GM19455 (cell line): Measurements from ENCODE around the gene NRROS.
"Not testable (repeated sequence)": the region's sequence is repeated elsewhere in the genome, so short reads cannot be mapped to it uniquely, and the experiment has no call there.

Source experiments
- ATAC-seq: cut with Tn5 transposase; IDR thresholded peaks from one replicate; pipeline ENCODE4 v1.9.1; 2021; ENCODE audit not compliant: unreplicated experiment

NRROS gene

DNA sequence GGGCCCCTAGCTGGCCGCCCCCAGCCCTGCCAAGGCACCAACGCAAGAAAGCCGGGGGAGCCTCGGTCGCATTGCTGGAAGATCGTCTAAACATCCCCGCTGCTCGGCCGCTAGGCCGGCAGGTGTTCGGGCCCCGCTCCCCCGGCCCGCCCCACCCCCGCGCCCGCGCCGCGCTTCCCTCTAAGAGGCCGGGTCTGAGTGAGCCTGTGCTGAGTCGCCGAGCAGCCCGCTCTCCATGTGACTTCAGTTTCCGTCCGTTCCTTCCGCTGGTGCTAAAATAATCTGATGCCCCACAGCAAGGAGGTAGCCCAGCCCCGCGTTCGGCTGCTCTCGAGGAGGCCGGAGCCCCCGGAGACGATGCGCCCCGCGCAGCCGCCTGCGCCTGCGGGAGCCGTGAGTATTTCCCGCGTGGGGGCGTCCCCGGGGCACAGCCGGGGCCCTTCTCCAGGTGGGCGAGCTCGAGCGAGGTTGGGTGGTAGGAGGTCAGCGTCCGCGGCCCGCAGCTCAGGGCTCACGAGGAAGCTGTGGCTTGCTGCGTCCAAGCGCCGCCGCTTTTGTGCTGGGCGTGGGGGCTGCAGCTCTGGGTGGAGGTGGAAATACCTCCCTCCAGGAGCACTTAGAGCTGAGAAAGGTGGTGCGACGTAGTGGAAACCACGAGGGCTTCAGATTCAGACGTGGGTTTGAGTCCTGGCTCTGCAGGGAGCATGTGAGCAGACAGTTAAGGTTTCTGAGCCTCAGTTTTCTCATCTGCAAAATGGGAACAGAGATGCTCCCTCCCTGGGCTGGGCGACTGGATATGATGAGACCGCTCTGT, at the start of gene NRROS:
TSS of gene NRROS (plus strand) at position 212 of the 814 bp plus-strand sequence. CDS start 14,846 bp downstream, outside the sequence.
- ATAC-seq = peak; percentile 45

DNA sequence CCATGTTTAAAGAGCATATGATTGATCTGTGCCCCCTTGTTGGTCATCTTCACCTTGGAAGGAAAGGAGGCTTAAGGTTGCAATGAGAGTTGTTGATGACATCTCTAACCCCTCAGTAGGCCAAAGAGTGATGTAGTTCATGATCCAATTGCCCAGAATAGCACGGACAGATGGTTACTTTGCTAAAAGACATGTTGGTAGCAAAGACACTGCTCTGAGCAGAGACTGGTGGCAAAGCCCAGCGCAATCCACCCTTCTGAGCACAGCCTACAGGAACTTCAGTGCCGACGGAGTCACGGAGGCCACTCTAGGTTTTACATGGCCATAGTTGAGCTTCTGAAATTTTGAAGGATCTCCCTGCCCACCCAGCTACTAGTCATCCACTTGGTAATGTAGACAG, 49.2 kb upstream of the NRROS start:
- no peak for ATAC-seq

DNA sequence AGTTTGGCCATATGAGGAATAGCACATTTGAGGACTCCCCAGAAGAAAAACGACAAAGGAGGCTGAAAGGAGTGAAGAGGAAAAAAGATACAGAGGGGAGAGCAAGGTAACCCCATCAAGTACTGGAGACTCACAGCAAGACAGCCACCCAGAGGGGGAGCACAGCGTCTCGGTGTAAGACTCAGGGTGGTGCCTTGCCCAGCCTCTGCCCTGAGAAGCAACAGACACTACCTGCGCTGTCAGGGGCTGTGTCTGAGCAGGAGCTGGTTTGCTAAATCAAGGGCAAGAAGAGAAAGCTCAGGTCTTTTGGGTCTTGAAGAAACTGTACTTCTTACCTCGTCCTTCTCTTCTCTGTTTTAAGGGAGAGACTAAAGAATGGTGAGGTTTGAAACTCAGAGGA, 43.1 kb upstream of the NRROS start:
- ATAC-seq = no peak

DNA sequence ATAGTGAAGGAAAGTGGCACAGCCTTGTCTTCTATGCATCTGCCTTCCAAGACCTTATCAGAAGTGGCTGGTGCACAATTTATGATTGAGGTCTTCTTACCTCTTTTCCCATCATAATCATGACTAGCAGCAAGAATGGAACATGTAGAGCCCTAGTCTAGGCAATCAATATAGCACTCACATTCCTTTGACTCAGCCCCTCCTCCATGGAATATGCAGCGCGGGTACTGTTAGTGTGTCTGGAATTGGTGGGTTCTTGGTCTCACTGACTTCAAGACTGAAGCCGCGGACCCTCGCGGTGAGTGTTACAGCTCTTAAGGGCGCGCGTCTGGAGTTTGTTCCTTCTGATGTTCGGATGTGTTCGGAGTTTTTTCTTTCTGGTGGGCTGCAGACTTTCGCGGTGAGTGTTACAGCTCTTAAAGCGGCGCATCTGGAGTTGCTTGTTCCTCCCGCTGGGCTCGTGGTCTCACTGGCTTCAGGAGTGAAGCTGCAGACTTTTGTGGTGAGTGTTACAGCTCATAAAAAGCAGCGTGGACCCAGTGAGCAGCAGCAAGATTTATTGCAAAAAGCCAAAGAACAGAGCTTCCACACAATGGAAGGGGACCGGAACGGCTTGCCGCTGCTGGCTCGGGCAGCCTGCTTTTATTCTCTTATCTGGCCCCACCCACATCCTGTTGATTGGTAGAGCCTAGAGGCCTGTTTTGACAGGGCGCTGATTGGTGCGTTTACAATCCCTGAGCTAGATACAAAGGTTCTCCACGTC, 41.3 kb upstream of the NRROS start:
- not testable (repeated sequence) for ATAC-seq

DNA sequence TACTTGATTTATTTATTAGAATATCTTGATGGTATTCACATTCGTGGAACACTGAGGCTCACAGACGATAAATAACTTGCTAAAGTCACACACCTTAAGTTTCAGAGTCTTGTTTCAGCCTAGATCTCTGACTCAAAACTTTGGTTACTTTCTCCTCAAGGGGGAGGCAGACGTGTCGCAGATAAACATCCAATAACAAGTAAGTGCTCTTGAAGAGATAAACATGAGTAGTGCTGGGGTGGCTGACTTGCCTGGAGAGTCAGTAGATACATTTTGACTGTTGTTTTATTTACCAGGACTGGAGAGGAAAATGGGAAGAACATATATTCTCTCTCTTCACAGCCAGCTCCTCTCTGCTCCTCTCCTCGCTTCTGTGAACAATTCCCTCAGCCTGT, 39.8 kb upstream of the NRROS start:
- ATAC-seq = no peak

DNA sequence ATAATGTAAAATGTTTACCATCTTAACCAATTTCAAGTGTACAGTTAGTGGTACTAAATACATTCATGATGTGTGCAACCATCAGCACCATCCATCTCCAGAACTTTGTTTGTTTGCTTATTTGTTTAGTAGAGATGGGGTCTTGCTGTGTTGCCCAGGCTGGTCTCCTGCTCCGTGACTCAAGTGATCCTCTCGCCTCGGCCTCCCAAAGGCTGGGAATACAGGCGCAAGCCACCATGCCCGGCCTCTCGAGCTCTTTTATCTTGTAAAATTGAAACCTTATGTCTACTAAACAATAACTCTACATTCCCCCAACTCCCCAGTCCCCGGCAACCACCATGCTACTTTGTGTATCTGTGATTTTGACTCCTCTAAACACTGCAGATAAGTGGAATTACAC, 39.1 kb upstream of the NRROS start:
- no peak for ATAC-seq

DNA sequence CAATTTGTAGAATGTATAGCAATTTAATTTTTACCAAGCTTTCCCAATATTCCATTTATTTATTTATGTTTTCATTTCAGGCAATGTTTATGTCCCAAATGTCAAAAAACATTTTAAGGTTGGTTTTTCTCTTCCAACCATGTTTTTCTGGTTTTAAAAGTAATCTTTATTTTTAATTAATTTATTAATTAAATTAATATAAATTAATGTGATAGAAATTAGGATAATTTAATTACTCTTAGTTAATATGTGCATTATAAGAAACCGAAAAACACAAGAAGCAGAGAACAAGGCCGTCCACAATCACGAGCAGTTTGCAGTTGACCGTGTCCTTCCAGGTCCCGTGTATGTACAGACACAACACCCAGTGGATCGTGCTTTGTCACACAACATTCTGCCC, 36.8 kb upstream of the NRROS start:
- no peak for ATAC-seq

DNA sequence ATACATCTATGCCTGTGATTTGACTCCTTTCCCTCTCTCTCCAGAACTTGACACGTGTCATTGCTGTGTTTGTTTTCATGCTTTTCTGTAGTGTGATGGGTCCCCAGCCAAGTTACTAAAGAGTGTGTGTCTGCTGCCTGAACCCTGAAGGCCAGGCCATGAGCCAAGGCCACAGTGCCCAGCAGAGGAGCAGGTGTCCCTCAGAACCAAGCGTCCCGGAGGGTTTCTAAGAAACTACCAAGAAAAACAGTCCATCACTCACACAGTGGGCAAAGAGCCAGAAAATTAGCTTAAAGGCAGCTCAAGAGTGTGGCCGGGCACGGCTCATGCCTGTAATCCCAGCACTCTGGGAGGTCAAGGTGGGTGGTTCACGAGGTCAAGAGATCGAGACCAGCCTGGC, 35.8 kb upstream of the NRROS start:
- no peak for ATAC-seq

DNA sequence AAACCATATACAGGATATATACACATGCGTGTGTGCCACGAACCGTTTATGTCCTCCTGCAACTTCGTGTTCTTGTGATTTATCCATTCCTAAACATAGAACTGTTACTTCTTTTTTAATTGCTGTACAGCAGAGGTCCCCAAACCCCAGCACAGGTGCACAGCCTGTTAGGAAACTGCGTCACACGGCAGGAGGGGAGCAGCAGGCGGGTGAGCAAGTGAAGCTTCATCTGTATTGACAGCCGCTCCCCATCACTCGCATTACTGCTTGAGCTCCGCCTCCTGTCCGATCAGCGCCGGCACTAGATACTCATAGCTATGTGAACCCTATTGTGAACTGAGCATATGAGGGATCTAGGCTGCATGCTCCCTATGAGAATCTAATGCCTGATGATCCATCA, 34.9 kb upstream of the NRROS start:
- no peak for ATAC-seq

DNA sequence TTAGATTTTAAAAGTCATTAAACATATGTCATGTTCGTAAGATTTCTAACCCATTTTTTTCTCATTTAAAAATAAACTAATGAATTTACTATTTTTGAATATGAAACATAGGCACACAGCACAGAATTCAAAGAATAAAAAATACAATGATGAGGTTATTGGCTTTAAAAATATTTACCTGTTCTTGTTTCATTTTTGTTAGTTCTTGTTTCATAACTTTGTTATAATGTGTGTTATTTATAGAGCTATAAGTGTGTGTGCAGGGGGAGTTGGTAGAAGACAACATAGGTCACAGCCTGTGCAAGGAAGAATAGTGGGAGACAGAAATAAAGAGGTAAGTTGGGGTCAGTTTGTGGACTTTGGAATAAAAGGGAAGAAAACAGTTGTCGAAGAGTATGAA, 30.8 kb upstream of the NRROS start:
- ATAC-seq = no peak

DNA sequence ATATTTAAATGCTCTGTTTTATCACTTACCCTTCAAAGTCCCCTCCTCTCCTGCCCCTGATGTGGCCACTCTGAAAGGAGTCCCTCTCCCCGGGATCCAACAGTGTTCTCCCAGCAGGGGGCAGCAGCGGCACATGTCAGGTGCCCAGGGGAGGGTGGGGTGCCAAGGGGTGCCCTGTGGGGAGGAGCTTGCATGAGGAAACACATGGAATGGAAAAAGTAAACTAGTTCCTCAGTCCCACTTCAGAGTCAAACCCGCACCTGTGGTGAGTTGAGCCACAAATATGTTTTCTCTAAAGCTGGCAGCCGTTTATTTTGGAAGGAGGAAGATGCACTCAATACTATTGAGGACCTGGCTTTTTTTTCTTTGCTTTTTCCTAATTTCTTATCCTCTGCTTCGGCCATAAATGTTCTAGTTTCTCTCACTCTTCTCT, 30.1 kb upstream of the NRROS start:
- ATAC-seq = peak; percentile 85

DNA sequence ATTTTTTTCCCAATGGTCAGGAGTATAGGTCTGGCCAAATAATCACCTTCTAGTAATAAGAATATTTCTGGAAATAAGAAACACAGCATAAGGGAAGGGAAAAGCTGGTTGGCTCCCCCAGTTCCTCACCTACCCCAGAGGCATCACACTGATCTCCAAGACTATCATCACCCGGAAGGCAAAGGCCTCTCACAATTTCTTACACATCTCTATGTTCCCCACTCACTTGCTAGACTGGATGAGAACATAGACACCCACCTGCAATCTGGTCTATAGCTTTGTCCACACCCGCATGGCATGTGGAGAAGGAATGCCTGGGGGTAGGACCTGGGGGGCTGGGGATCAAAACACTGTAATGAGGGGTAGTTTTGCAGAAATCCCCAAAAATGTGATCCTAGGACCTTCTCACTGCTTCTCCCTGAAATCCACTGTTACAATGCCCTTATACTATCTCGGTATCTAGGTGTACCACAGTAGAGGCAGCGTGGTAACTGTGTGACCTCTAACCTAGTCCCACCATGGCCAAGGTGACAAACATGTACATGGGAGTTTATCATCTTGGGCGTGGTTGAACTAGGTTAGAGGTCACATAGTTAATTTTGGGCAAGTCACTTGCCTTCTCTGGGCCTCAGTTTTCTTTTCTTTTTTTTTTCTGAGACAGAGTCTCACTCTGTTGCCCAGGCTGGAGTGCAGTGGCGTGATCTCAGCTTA, 29.5 kb upstream of the NRROS start:
- ATAC-seq = no peak

DNA sequence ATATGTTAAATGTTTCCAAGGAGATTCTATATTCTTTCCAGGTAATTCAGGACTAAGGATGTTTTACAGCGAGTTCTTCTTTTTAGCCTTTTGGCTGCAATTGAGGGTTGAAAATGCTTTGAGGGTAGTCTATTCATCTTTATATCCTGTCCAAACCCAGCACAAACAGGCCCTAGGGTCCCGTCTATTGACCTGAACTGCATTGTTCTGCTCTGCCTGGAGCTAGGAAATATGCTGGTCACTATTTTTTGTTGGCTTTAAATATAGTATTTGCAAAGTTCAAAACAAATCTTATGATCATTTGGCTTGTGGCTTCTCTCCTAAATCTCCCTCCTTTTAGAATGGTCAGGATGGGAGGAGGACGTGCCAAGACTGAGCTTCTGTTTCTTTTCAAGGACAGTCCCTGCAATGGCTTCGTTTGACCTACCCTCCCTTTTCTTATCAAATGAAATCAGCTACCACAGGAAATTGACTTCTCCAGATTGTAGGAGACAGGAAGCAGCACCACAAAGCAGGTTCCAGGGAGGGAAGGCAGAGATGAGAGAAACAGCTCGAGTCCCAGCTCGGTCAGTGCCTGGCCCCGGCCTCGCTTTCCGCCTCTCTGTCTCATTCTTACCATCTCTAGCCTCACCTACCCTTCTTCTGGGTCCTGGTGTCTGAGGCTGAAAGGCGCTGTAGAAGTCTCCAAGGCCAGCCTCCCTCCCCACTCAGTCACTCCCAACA, 27.6 kb upstream of the NRROS start:
- no peak for ATAC-seq

DNA sequence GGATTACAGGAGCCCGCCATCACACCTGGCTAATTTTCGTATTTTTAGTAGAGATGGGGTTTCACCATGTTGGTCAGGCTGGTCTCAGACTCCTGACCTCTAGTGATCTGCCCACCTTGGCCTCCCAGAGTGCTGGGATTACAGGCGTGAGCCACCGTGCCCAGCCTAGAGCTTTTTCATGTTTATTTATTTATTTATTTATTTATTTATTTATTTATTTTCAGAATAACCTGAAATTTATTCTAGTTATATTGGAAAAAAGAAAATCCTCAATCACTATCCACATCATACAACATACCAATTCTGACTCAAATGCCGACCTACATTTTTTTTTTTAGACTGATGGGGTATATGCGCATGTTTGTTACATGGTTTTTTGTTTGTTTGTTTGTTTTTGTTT, 24.3 kb upstream of the NRROS start:
- ATAC-seq = not testable (repeated sequence)

DNA sequence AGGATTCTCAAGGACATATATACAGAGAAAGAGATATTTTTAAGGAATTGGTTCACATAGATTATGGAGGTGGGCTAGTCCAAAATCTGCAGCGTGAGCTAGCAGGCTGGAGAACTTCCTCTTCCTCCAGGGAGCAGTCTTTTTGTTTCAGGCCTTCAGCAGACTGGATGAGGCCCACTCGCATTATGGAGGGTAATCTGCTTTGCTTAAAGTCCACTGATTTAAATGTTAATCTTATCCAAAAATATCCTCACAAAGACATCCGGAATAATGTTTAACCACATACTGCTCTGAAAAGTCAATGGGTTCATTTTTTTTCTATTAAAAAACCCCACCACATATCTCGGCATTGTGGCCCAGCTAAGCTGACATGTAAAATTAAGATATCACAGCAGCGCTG, 22.2 kb upstream of the NRROS start:
- ATAC-seq = no peak

DNA sequence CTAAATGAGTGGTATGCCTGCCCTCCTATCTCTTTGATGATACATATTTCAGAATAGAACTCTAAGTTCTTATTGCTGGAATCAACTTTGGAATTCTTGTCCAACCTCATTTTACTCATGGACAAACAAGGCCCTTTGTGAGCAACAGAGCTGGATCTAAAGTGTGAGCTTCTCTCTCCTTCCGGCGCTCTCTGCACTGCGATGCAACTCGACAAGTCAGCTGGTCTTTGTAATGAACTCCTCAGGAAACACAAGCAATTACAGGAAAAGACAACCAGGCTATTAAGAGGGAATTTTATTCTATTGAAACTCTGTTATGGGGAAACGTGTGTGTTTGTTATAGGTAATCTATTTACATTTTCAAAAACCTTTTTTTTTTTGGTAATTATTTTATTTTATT, 20.3 kb upstream of the NRROS start:
- ATAC-seq = no peak

DNA sequence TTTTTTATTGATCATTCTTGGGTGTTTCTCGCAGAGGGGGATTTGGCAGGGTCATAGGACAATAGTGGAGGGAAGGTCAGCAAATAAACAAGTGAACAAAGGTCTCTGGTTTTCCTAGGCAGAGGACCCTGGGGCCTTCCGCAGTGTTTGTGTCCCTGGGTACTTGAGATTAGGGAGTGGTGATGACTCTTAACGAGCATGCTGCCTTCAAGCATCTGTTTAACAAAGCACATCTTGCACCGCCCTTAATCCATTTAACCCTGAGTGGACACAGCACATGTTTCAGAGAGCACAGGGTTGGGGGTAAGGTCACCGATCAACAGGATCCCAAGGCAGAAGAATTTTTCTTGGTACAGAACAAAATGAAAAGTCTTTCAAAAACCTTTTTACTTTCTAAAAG, 19.9 kb upstream of the NRROS start:
- ATAC-seq = not testable (repeated sequence)

DNA sequence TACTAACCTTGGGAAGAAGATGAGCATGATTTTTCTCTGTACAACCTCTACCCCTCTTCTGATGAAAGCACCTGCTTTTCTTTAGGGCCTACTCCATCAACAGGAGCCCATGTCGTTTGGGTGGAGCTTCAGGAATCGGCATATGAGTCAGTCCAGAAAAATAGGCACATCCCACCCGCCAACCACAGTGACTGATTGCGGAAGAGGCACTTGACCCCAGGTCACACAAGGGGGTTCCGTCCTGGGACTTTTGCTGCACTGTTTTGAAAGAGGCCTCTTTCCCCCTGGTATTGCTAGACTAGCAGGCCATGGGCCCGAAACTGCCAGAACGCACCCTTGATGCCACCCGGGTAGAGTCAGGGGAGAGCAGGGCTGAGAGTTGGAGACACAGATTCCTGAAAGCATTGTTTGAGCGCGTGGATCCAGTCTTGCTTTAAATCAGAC, 19.3 kb upstream of the NRROS start:
- no peak for ATAC-seq

DNA sequence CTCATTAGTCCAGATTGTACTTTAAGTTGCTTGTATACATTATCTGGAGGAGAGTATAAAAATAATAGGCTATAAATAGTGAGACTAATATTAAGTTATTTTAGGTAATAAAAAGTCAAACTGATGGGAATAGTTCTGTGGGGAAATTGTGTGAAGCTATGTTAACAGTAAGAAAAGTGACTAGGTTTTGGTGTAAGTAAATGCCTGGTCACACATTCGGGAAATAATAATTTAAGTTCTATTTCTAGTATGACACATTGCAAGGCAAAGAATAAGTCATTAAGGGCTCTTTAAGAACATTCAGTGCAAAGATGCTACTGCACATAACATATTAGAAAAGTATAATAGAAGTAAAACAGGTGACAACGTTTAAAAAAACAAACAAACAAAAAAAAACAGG, 18.8 kb upstream of the NRROS start:
- no peak for ATAC-seq

DNA sequence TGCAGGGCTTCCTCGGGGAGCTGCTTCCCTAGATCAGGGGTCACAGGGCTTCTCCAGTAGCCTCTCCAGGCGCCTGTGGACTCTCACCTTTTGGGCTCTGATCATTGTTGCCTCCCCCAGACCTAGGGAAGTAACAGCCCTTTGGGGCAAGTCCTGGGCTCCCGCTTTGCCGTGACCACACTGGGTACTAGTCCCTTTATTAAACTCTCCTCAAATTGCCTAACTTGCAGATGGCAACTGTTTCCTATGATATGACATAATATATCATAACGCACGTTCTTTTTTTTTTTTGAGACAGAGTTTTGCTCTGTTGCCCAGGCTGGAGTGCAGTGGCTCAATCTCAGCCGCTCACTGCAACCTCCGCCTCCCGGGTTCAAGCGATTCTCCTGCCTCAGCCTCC, 17.9 kb upstream of the NRROS start:
- ATAC-seq = no peak
